Ramos (cell line): Measurements from ENCODE around the gene SEPTIN6.

ENCODE experiments used
- in situ Hi-C: fragments of 300-500 bp; cut with MboI; formaldehyde crosslinking; loops from one replicate; pipeline ENCODE4 v1.14.3; 2022; ENCODE audit warnings: low sequenced_read_pairs; ENCODE audit not compliant: unreplicated experiment

SEPTIN6 gene

DNA sequence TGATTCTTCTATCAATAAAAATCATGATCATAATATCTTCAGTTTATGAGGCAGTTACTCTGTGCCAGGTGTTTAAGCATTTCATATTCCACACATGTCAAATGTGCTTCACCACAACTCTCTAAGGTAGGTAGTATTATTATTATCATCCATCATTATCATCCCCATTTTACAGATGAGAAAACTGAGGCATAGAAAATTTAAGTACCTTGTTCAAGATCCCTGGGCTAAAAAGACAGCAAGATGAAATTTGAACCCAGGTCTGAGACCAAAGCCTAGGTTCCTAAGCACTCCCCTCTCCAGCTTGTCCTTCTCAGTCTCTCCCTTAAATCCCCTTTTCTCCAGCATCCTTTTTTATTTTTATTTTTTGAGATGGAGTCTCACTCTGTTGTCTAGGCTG, 33.4 kb downstream of the SEPTIN6 start:
- in situ Hi-C loops = no loop called here

DNA sequence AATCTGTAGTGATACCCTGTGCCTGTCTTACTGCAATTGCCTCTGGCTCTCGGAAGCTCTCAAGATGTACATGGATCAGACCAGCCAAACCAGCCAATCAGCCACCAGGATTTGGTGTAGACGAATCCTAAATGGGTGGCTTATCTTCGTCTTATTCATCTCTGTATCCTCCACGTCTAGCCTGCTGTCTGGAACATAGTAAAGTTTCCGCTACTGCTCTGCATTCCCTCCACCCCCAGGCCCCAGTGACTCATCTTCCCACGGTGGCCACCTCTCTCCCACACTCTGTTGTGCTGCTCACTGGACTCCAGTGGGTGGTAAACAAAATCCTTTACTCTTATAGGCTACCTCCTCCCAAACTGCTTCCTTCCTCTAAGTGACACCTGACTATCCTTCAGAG, 37.8 kb downstream of the SEPTIN6 start:
- in situ Hi-C loops = no loop called here

DNA sequence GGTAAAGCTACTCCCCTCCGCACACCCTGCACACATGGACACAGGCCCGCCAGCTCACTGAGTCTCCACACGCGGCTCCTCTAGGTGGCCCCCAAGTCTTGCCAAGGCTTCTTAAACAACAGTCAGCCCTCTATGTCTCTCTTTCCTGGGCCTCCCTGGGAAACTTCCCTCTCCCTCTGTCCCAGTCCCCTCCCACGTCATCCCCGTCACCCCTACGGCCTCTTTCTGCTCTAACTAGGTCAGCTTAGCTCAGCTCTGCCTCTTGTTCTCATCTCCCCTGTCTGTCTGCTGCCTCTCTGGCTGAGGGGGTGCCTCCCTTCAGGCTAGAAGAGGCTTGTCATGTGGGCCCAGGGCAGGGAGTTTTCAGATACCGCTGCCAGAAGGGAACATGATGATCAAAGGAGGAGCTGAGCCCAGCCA, 38.8 kb downstream of the SEPTIN6 start:
- in situ Hi-C loops = no loop called here

DNA sequence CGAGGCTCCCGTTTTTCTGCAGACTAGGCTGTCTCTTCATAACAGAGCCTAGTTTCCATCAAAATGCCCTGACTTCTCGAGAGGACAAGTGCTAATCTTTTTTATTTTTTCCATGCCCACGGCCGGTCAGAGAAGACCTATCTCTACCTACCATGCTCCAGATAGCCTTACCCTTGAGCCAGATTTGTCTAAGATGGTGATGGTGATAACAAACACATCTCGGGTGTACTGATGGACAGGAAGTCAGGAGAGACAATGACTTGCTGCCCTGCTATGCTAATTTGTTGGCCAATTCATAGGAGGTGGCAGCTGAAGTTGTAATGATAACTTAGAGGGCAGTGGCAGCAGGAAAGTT, 44.6 kb downstream of the SEPTIN6 start:
- in situ Hi-C loops = no loop called here

DNA sequence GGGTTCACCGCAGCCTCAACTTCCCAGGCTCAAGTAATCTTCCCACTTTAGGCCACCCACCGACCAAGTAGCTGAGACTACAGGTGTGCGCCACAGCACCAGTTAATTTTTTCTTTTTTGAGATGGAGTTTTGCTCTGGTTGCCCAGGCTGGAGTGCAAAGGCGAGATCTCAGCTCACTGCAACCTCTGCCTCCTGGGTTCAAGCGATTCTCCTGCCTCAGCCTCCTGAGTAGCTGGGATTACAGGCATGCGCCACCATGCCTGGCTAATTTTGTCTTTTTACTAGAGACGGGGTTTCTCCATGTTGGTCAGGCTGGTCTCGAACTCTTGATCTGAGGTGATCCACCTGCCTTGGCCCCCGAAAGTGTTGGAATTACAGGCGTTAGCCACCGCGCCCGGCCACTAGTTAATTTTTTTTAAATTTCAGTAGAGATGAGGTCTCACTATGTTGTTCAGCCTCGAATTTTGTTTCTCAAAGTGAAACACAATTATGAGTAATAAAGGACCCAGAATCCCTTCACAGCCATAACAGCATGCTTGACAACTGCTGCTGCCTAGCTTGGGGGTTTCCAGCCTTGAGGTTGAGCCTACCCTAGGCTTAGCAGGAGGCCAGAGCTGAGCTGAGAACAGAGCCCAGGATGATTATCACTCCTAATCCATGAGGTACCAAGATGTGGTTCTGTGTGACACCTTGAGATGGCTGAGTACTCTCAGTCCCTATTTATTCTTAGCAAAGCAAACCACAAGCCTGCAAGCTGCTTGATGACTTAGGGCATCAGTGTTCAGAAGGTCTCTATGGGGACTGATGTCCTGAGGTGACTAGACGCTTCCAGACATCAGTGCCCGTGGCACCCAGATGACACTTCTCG, 45.2 kb downstream of the SEPTIN6 start:
- in situ Hi-C loops = no loop called here

DNA sequence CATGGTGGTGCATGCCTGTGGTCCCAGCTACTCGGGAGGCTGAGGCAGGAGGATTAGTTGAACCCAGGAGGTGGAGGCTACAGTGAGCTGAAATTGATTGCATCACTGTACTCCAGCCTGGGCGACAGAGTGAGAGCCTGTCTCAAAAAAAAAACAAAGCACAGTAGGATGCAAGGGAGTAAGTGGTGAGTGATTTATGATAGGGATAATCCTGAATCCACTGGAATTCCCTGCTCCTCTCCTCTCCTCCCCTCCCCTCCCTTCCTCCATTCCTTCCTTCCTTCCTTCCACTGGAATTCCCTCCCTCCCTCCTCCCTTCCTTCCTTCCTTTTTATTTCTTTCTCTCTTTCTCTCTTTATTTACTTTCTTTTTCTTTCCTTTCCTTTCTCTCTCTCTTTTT, 45.9 kb downstream of the SEPTIN6 start:
- in situ Hi-C loops = no loop called here

DNA sequence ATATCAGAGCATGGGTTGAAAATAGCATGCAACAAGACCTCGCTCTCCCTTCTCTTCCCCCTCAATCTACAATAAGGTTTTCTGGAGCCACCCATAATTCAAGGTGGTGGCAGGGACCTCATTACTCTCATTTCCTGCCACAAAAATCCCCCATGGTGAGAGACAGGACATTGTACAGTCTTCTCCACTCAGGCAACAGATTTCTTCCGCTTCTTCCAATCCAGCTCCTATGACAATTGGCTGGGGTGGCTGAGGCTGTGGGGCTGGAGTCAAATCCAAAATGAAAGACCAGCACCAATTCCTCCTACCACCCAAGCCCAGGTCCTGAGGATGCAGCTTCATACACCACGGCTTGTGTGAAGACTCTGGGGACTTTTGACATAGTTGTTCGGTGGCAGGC, 46.5 kb downstream of the SEPTIN6 start:
- in situ Hi-C loops = no loop called here

DNA sequence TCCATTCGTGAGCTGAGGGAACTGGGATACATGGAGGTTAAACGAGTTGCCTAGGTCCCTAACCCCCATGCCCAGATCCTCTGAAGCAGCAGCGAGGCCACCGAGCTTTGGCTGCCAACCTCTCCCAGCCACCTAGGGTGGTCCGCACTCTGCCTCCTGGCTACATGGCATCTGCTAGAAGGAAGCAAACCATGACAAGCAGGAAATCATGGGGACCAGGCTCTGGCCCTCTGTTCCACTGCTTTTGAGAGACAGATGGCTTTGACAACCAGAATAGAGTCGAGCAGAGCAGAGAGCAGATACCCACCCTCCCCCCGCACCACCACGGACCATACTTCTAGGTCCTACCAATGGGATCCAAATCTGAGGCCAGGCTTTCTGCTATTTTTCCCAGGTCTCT, 49.3 kb downstream of the SEPTIN6 start:
- in situ Hi-C loops = no loop called here
